ENCODE measurements around the gene CREB5. TPM values are rescaled to one million over a fixed set of nuclear protein-coding genes. Genes with fewer than 3 reads are reported as not detected.

CREB5 gene
- total and polyA plus RNA-seq, 2 of the 13 experiments (the other 11 are each of a cell fraction or from before 2014, with no cell fraction given), result 0.38 to 0.71 TPM

- 21% methylated on average over 15 of the region's 15 CpGs for WGBS (ENCODE audit: low lambda C conversion rate)
- CTCF ChIA-PET (ENCODE audit: low intra/inter-chr PET ratio, low total read pairs), result no interaction called here
- Histone ChIP-seq H2AFZ (ENCODE audit: low read length) (no peak overlapping the region), H3K27ac (ENCODE audit: extremely low read length, insufficient read depth, low read length) (no peak overlapping the region), H3K36me3 (replicated peaks in 1 of 2; ENCODE audit: control insufficient read depth in 1 of 2, insufficient read depth in 2 of 2, low read length in 2 of 2) (no peaks in the 10 kb centered on the region), H3K4me3 (replicated peaks in 1 of 3; ENCODE audit: insufficient read depth in 1 of 3, low read depth in 2 of 3, low read length in 3 of 3) (no peak overlapping the region), H3K4me1 (ENCODE audit: insufficient read depth, low read length) (peaks cover 8% of the 10 kb centered on the region; the same call in 1 of the 2 replicates), H3K79me2 (ENCODE audit: insufficient read depth, low read length) (no peaks in the 10 kb centered on the region), H3K27me3 (ENCODE audit: control insufficient read depth in 1 of 2, insufficient read depth in 2 of 2, low read length in 2 of 2) (peaks cover 0 to 11% of the 10 kb centered on the region in 2 experiments; a peak in 1 of 5 replicates), H4K20me1 (ENCODE audit: insufficient read depth, low read length) (no peaks in the 10 kb centered on the region), H3K9ac (ENCODE audit: insufficient read depth, low read depth, low read length) (no peak overlapping the region), H3K9me3 (ENCODE audit: low read length) (no peaks in the 10 kb centered on the region), H3K4me2 (ENCODE audit: low read depth, low read length) (peak overlapping the region; percentile 46)
- FAIRE-seq, result no peak
- in situ Hi-C loops (cut with HindIII; ENCODE audit: extremely low pct_ligation_motif_present, low pct_unique_long_range_greater_than_20kb) (no loop called here), intact Hi-C loops (cut with micrococcal nuclease; ENCODE audit: unreplicated experiment) (no loop called here)
- peak; percentile 84 for ATAC-seq
- POLR2A ChIA-PET, result no interaction called here
- no TSS peak for BruUV-seq (replicated peaks)
- DNase-seq (ENCODE audit: low spot score), result peak; percentile 68
- no peak for TF ChIP-seq FOXK2 (IDR thresholded peaks at IDR 0.05)
- TF ChIP-seq JARID2 (CRISPR knock-in tag; IDR thresholded peaks at IDR 0.05; ENCODE audit: insufficient replicate concordance), result no peak
- 0 out of 2 replicates have a peak, but pooled peaks have one; percentile 27 for TF ChIP-seq ARID5B (CRISPR knock-in tag; IDR thresholded peaks at IDR 0.05)
- TF ChIP-seq ETV6 (CRISPR knock-in tag; conservative IDR thresholded peaks at IDR 0.05), result no peak
- TF ChIP-seq ETV5 (CRISPR knock-in tag; IDR thresholded peaks at IDR 0.05; ENCODE audit: borderline replicate concordance), result peak; percentile 27; the same call in 1 of the 2 replicates
- peak; percentile 54; the same call in 1 of the 2 replicates for TF ChIP-seq ZNF644 (CRISPR knock-in tag; IDR thresholded peaks at IDR 0.05; ENCODE audit: low read depth)
- TF ChIP-seq ATF3 (CRISPR knock-in tag; IDR thresholded peaks at IDR 0.05), result peak; percentile 57; the same call in 1 of the 2 replicates
- TF ChIP-seq PCBP2 (optimal IDR thresholded peaks at IDR 0.05; ENCODE audit: low read depth, low read length, poor library complexity, severe bottlenecking), result no peak
- TF ChIP-seq ATF4 (CRISPR knock-in tag; IDR thresholded peaks at IDR 0.05), result 0 out of 4 replicates have a peak, but pooled peaks of 1 of the 2 experiments have one; percentile 29
- no peak for TF ChIP-seq KLF15 (CRISPR knock-in tag; IDR thresholded peaks at IDR 0.05; ENCODE audit: borderline replicate concordance)
- no peak for TF ChIP-seq DNMT3B (CRISPR knock-in tag; conservative IDR thresholded peaks at IDR 0.05)
- TF ChIP-seq CEBPG (CRISPR knock-in tag; IDR thresholded peaks at IDR 0.05), result peak; percentile 58
- 0 out of 2 replicates have a peak, but pooled peaks have one; percentile 52 for TF ChIP-seq FOSL1 (CRISPR knock-in tag; IDR thresholded peaks at IDR 0.05; ENCODE audit: borderline replicate concordance)
- TF ChIP-seq MTERF4 (CRISPR knock-in tag; IDR thresholded peaks at IDR 0.05), result no peak
- TF ChIP-seq ZNF513 (CRISPR knock-in tag; conservative IDR thresholded peaks at IDR 0.05), result no peak
- TF ChIP-seq ATF7 (IDR thresholded peaks at IDR 0.05), result peak; percentile 78
- TF ChIP-seq ATF7 (CRISPR knock-in tag; IDR thresholded peaks at IDR 0.05), result no peak
These were observed 273.5 kb downstream of the CREB5 start for GRCh38 chr7:28685644-28686417.
